HL-60 (cell line): ENCODE results near the gene KIF5A.

Source experiments
- DNase-seq, 2 experiments: peaks; one replicate each; pipeline ENCODE4 v3.0.0-alpha.2; 2010 to 2020; ENCODE audit warnings: low read depth in 1 of 2, low spot score in 1 of 2
- H3K27ac ChIP-seq: fragments of 250-450 bp; sonication (Bioruptor Pico); replicated peaks from 2 replicates; pipeline ENCODE4 v1.5.1; 2020; ENCODE audit warnings: mild to moderate bottlenecking, moderate library complexity
- H3K27me3 ChIP-seq: fragments of 250-450 bp; sonication (Bioruptor Pico); 2 replicates; pipeline ENCODE4 v1.5.1; 2021; ENCODE audit warnings: mild to moderate bottlenecking, moderate library complexity; ENCODE audit not compliant: insufficient read depth, poor library complexity, severe bottlenecking
- H3K4me3 ChIP-seq: replicated peaks from 2 replicates; pipeline ENCODE4 v1.5.1; 2011; ENCODE audit warnings: mild to moderate bottlenecking, control low read depth, low read length; ENCODE audit not compliant: insufficient read depth
- CTCF ChIP-seq: IDR thresholded peaks from one replicate; pipeline ENCODE4 v1.5.1; 2011; ENCODE audit warnings: low read length, control low read depth, inconsistent platforms; ENCODE audit not compliant: insufficient read depth
- GABPA ChIP-seq: IDR thresholded peaks from 2 replicates; pipeline ENCODE4 v1.6.1; 2012; ENCODE audit warnings: low read depth
- POLR2AphosphoS5 ChIP-seq: IDR thresholded peaks from 2 replicates; pipeline ENCODE4 v1.6.1; 2012; ENCODE audit warnings: low read depth
- REST ChIP-seq: IDR thresholded peaks from 2 replicates; pipeline ENCODE4 v1.6.1; 2012; ENCODE audit warnings: low read depth; ENCODE audit not compliant: insufficient replicate concordance
- SPI1 ChIP-seq: IDR thresholded peaks from 2 replicates; pipeline ENCODE4 v1.6.1; 2012; ENCODE audit warnings: low read depth, mild to moderate bottlenecking, borderline replicate concordance

The KIF5A gene

GRCh38 chr12:57576613-57577160 lies 26.8 kb downstream of the KIF5A start:
- Histone ChIP-seq H3K27ac (no peak overlapping the region), H3K4me3 (no peak overlapping the region), H3K27me3 (no peaks in the 10 kb centered on the region)
- TF ChIP-seq SPI1 (no peak), REST (no peak), POLR2AphosphoS5 (no peak), CTCF (no peak), GABPA (no peak)
- DNase-seq: no peak

- DNase-seq: no peak
- TF ChIP-seq SPI1: no peak
- TF ChIP-seq REST: no peak
- no peak for TF ChIP-seq GABPA
- TF ChIP-seq POLR2AphosphoS5: no peak
- no peak for TF ChIP-seq CTCF
- no peak overlapping the region for H3K27ac ChIP-seq
- no peaks in the 10 kb centered on the region for H3K27me3 ChIP-seq
- no peak overlapping the region for H3K4me3 ChIP-seq
Measured at GRCh38 chr12:57577981-57578758, 28.3 kb downstream of the KIF5A start.

- no peak for DNase-seq
- H3K27ac ChIP-seq: no peak overlapping the region
- H3K27me3 ChIP-seq: no peaks in the 10 kb centered on the region
- no peak overlapping the region for H3K4me3 ChIP-seq
- TF ChIP-seq GABPA (no peak), REST (no peak)
Measured at GRCh38 chr12:57579011-57579410, 29.2 kb downstream of the KIF5A start.
